MM.1S (cell line): Measurements from ENCODE around the gene SIAE.

ENCODE experiments used
- DNase-seq: peaks from one replicate; pipeline ENCODE4 v3.0.0-alpha.2; 2015
- H2AFZ ChIP-seq: fragments of 300-600 bp; sonication (generic); 2 replicates; pipeline ENCODE4 v1.6.0; 2016; ENCODE audit warnings: antibody characterized with exemption, low read length
- H3F3A ChIP-seq: fragments of 300-600 bp; sonication (generic); 2 replicates; pipeline ENCODE4 v1.6.1; 2016; ENCODE audit warnings: mild to moderate bottlenecking, antibody characterized with exemption, low read length, moderate library complexity, mixed read lengths; ENCODE audit not compliant: insufficient read depth
- H3K27ac ChIP-seq: fragments of 300-600 bp; sonication (generic); 2 replicates; pipeline ENCODE4 v1.5.1; 2016; ENCODE audit warnings: mild to moderate bottlenecking, low read length
- H3K27me3 ChIP-seq: fragments of 300-600 bp; sonication (generic); replicated peaks from 2 replicates; pipeline ENCODE4 v1.6.0; 2016; ENCODE audit warnings: low read length; ENCODE audit not compliant: insufficient read depth
- H3K36me3 ChIP-seq: fragments of 300-600 bp; sonication (generic); replicated peaks from 2 replicates; pipeline ENCODE4 v1.6.1; 2016; ENCODE audit warnings: mild to moderate bottlenecking, low read length, mixed read lengths; ENCODE audit not compliant: insufficient read depth
- H3K4me1 ChIP-seq: fragments of 300-600 bp; sonication (generic); 2 replicates; pipeline ENCODE4 v1.6.1; 2016; ENCODE audit warnings: low read length, mixed read lengths
- H3K4me2 ChIP-seq: fragments of 300-600 bp; sonication (generic); 2 replicates; pipeline ENCODE4 v1.6.0; 2016; ENCODE audit warnings: low read depth, low read length
- H3K4me3 ChIP-seq: fragments of 300-600 bp; sonication (generic); 2 replicates; pipeline ENCODE4 v1.5.1; 2016; ENCODE audit warnings: low read length, mixed read lengths
- H3K79me2 ChIP-seq: fragments of 300-600 bp; sonication (generic); 2 replicates; pipeline ENCODE4 v1.6.1; 2016; ENCODE audit warnings: mixed run types, low read length, mixed read lengths
- H3K9ac ChIP-seq: fragments of 300-600 bp; sonication (generic); 2 replicates; pipeline ENCODE4 v1.6.1; 2016; ENCODE audit warnings: low read length, mixed read lengths
- H3K9me2 ChIP-seq: fragments of 300-600 bp; sonication (generic); replicated peaks from 2 replicates; pipeline ENCODE4 v1.6.1; 2016; ENCODE audit warnings: mild to moderate bottlenecking, low read length, mixed read lengths; ENCODE audit not compliant: insufficient read depth
- H3K9me3 ChIP-seq: fragments of 300-600 bp; sonication (generic); replicated peaks from 2 replicates; pipeline ENCODE4 v1.6.1; 2016; ENCODE audit warnings: mild to moderate bottlenecking, low read length, mixed read lengths; ENCODE audit not compliant: insufficient read depth
- H4K20me1 ChIP-seq: fragments of 300-600 bp; sonication (generic); 2 replicates; pipeline ENCODE4 v1.6.1; 2016; ENCODE audit warnings: mild to moderate bottlenecking, low read length, moderate library complexity, mixed read lengths; ENCODE audit not compliant: insufficient read depth
- EZH2 ChIP-seq: fragments of 300-600 bp; sonication (generic); optimal IDR thresholded peaks from 2 replicates; pipeline ENCODE3; 2017; ENCODE audit warnings: low read depth, mild to moderate bottlenecking, antibody characterized with exemption, low read length, mixed read lengths
- EZH2phosphoT487 ChIP-seq: fragments of 300-600 bp; sonication (generic); IDR thresholded peaks from 2 replicates; pipeline ENCODE4 v1.6.1; 2018; ENCODE audit warnings: antibody characterized with exemption, low read length
- TF ChIP-seq, protein P1 (sequence below): fragments of 300-600 bp; sonication (generic); IDR thresholded peaks from 2 replicates; pipeline ENCODE4 v1.5.1; 2016; ENCODE audit warnings: antibody characterized with exemption, low read length, mixed read lengths

The SIAE gene

GRCh38 chr11:124583781-124584180 lies 89.8 kb downstream of the SIAE start:
- Histone ChIP-seq H3K9me2 (no peaks in the 10 kb centered on the region), H3K4me1 (no peaks in the 10 kb centered on the region), H3K27ac (no peak overlapping the region), H3K4me3 (no peak overlapping the region), H3F3A (no peaks in the 10 kb centered on the region), H3K9ac (no peak overlapping the region), H3K79me2 (no peaks in the 10 kb centered on the region), H2AFZ (no peak overlapping the region), H3K36me3 (no peaks in the 10 kb centered on the region), H3K27me3 (no peaks in the 10 kb centered on the region), H3K4me2 (no peak overlapping the region), H4K20me1 (no peaks in the 10 kb centered on the region), H3K9me3 (no peaks in the 10 kb centered on the region)
- no peak for DNase-seq
- no peak for TF ChIP-seq EZH2phosphoT487
- no peak for TF ChIP-seq EZH2
- TF ChIP-seq, protein P1, sequence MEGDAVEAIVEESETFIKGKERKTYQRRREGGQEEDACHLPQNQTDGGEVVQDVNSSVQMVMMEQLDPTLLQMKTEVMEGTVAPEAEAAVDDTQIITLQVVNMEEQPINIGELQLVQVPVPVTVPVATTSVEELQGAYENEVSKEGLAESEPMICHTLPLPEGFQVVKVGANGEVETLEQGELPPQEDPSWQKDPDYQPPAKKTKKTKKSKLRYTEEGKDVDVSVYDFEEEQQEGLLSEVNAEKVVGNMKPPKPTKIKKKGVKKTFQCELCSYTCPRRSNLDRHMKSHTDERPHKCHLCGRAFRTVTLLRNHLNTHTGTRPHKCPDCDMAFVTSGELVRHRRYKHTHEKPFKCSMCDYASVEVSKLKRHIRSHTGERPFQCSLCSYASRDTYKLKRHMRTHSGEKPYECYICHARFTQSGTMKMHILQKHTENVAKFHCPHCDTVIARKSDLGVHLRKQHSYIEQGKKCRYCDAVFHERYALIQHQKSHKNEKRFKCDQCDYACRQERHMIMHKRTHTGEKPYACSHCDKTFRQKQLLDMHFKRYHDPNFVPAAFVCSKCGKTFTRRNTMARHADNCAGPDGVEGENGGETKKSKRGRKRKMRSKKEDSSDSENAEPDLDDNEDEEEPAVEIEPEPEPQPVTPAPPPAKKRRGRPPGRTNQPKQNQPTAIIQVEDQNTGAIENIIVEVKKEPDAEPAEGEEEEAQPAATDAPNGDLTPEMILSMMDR: no peak
